ENCODE data around the gene ARHGAP24.
"Not testable (repeated sequence)": the region's sequence is repeated elsewhere in the genome, so short reads cannot be mapped to it uniquely, and the experiment has no call there.

Gene ARHGAP24

GRCh38 chr4:85828027-85828890 is 353.3 kb downstream of the ARHGAP24 start:
- no peak for DNase-seq

- no peak for DNase-seq
Measured at GRCh38 chr4:85829276-85830051, 354.5 kb downstream of the ARHGAP24 start.

GRCh38 chr4:85831647-85832046 is 356.7 kb downstream of the ARHGAP24 start:
- no peak for DNase-seq

GRCh38 chr4:85833302-85833701 is 358.4 kb downstream of the ARHGAP24 start:
- no peak for DNase-seq

- no peak for DNase-seq
Measured at GRCh38 chr4:85834934-85835333, 360.0 kb downstream of the ARHGAP24 start.

- no peak for DNase-seq
Measured at GRCh38 chr4:85836588-85837438, 361.9 kb downstream of the ARHGAP24 start.

- no peak for DNase-seq
Measured at GRCh38 chr4:85837439-85837733, 362.4 kb downstream of the ARHGAP24 start.

GRCh38 chr4:85839981-85840451 is 365.1 kb downstream of the ARHGAP24 start:
- DNase-seq, result not testable (repeated sequence)

- no peak for DNase-seq
Measured at GRCh38 chr4:85842540-85842939, 367.6 kb downstream of the ARHGAP24 start.

- DNase-seq, result not testable (repeated sequence)
Measured at GRCh38 chr4:85853740-85854139, 378.8 kb downstream of the ARHGAP24 start.

- no peak for DNase-seq
Measured at GRCh38 chr4:85854546-85854945, 379.6 kb downstream of the ARHGAP24 start.

GRCh38 chr4:85860066-85860740 is 385.3 kb downstream of the ARHGAP24 start:
- DNase-seq, result no peak

- DNase-seq, result no peak
Measured at GRCh38 chr4:85861064-85861765, 386.3 kb downstream of the ARHGAP24 start.

GRCh38 chr4:85862896-85863295 is 387.9 kb downstream of the ARHGAP24 start:
- DNase-seq, result no peak

- no peak for DNase-seq
Measured at GRCh38 chr4:85864259-85865205, 389.6 kb downstream of the ARHGAP24 start.

- DNase-seq, result no peak
Measured at GRCh38 chr4:85865256-85865655, 390.3 kb downstream of the ARHGAP24 start.

GRCh38 chr4:85866508-85866907 is 391.6 kb downstream of the ARHGAP24 start:
- peak; percentile 8 for DNase-seq

GRCh38 chr4:85867271-85867670 is 392.3 kb downstream of the ARHGAP24 start:
- no peak for DNase-seq

GRCh38 chr4:85869181-85869580 is 394.2 kb downstream of the ARHGAP24 start:
- no peak for DNase-seq

GRCh38 chr4:85870298-85871083 is 395.5 kb downstream of the ARHGAP24 start:
- no peak for DNase-seq
